Choroid plexus epithelial cell (primary cell): ENCODE results near the gene EVL.

Source experiments
- DNase-seq: peaks from one replicate; pipeline ENCODE4 v3.0.0-alpha.2; 2010; ENCODE audit warnings: low read depth
- H3K4me3 ChIP-seq: 2 replicates; pipeline ENCODE4 v1.5.1; 2011; ENCODE audit warnings: low read depth, mild to moderate bottlenecking, control low read depth, low read length, moderate library complexity
- TF ChIP-seq, protein P1 (sequence below): conservative IDR thresholded peaks from 2 replicates; pipeline ENCODE4 v1.5.1; 2011; ENCODE audit warnings: low read depth, mild to moderate bottlenecking, control low read depth, inconsistent platforms, low read length, moderate library complexity

The EVL gene

DNA sequence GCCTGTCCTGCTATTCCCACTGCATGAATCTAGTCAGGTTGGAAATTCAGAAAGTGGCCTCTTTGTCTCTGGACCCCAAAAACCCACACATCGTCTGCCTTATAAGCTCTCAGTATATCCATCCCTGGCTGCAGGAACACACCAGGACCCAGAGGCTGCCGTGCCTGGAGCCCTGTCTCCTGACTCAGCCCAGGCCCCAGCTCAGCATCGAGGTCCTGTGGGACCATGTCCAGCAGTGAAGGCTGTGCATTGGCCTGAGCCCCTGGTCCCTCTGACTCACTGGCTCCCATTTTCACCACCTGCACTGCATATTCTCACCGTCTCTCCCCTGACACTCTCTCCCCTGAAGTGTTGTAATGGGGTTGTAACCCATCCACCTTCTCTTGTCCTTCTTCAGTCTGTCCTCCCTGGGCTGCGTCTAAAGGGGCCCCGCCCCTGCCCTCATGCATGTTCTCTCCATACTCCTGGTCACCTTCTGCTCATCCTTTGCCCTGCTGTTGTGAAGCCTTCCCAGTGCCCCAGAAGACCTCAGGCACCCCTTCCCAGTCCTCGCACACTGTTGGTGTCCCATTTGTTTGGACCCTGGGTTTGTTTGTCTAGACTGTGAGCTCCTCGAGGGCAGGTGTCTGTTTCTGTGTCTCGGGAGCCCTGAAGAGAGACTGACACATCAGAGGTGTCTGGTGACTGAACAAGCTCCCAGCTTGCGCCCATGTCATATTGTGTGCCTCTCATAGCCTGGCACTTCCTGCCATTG is 43.8 kb downstream of the EVL start:
- H3K4me3 ChIP-seq: no peak overlapping the region
- DNase-seq: peak; percentile 11
- TF ChIP-seq, protein P1, sequence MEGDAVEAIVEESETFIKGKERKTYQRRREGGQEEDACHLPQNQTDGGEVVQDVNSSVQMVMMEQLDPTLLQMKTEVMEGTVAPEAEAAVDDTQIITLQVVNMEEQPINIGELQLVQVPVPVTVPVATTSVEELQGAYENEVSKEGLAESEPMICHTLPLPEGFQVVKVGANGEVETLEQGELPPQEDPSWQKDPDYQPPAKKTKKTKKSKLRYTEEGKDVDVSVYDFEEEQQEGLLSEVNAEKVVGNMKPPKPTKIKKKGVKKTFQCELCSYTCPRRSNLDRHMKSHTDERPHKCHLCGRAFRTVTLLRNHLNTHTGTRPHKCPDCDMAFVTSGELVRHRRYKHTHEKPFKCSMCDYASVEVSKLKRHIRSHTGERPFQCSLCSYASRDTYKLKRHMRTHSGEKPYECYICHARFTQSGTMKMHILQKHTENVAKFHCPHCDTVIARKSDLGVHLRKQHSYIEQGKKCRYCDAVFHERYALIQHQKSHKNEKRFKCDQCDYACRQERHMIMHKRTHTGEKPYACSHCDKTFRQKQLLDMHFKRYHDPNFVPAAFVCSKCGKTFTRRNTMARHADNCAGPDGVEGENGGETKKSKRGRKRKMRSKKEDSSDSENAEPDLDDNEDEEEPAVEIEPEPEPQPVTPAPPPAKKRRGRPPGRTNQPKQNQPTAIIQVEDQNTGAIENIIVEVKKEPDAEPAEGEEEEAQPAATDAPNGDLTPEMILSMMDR: no peak

DNA sequence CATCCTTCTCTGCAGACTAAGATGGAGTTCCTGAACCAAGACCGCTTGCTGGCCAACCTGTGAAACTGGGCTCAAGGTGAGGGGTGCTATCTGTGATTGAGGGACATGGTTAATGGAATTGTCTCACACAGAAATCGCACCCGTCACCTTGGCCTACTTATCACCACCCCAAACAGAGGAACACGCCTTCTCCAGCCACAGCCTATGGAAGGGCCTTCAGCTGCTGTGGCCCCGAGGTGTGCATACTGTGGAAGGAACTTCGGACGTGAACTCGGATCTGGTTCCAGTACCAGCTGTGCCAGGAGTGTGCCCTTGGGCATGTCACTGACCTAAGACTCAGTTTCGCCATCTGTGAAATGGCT is 44.4 kb downstream of the EVL start:
- no peak for DNase-seq
- H3K4me3 ChIP-seq: no peak overlapping the region
- TF ChIP-seq, protein P1: no peak

DNA sequence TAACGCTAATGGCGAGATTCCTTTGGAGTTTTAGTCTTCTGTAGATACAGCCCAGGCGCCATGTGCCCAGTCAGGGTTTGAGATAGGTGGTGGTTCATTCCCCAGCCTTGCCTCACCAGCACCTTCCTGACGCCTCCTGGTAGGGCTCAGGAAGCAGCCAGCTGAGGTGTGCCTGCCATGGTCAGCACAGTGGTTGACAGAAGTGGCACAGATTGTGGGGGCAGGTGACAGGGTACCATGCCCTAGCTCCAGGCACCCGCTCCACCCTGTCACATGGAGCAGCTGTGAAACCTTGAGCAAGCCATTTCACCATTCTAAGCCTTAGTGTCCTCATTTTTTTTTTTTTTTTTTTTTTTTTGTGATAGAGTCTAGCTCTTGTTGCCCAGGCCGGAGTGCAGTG is 45.6 kb downstream of the EVL start:
- TF ChIP-seq, protein P1: no peak
- DNase-seq: no peak
- H3K4me3 ChIP-seq: no peak overlapping the region

DNA sequence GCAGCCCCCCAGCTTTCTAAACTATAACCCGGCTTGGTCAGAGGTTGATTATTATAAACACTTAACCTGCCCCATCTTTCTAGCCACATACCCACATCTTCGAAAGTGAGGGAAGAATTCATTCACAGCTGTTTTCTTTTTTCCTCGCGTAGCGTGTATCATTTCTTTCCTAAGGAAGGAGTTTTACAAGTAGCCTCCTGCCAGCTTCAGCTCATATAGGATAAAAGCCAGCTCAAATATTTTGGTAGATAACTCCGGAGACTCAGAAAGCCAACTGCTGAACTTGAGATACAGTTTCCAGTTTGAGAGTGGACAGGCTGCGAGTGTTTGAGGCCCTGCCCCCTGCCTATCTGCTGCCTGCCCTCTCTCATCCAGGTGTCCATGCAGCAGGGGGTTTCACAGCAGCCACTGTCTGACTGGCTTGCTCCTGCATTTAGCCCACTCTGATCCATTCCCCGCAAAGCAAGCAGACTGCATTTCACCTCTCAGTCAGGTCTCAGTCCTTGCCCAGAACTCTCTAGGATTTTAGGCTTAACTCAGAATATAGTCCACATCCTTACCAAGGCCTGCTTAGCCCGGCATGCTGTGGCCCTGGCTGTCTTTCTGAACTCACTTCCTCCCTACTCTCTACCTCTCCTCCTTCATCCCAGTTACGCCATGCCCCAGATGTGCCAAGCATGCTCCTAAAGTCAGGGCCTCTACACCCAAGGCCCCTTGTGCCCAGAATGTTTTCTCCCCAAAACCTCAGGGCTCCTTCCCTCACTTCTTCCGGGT is 46.9 kb downstream of the EVL start:
- peak; percentile 7 for DNase-seq
- no peak overlapping the region for H3K4me3 ChIP-seq
- TF ChIP-seq, protein P1: no peak

DNA sequence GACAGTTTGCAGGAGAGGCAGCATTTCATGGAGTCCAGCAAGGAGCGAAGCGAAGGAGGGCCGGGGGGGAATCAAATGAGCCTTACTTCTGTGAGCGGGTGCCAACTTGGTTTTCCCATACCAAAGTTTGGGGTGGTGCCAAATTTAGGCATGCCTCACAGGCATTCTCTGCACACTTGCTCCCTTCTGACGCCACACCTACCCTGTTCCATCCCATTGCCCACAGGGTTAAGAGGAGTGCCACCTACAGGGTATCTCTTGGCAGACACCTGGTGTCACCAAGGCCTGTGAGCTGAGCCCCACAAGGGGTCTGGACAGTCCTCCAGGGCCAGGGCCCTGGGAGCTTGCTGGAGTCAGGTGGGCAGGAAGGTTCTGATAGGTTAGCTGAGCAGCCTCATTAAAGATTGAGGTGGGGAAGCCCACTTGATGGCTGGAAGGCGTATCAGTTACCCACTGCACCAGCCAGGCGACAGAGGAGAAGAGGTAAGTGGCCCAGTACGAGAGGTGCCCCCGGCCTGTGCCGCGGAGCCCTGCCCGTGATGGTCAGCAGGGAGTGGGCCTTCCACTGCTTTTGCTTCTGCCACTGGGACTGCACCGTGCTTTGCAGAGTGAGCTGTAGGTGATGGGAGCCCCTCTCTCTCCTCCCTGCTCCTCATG is 49.0 kb downstream of the EVL start:
- no peak overlapping the region for H3K4me3 ChIP-seq
- TF ChIP-seq, protein P1: no peak
- no peak for DNase-seq

DNA sequence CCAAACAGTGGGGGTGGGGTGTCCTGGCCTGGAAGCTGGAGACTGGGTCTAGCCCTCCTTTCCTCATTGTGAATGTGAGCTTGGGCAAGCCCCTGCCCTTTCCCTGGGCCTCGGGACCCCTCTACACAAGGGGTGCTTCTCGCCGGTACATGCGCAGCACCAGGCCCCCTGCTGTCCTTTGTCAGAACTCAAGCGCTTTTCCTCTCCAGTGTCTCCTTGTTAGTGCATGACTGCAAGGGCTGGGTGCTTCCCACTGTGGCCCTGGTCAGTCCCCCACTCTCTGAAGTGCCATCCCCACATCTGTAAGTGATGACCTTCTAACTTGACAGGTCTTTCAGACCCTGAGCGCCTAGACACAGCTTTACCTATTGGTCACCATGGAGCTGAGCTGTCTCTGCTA is 50.0 kb downstream of the EVL start:
- no peak overlapping the region for H3K4me3 ChIP-seq
- TF ChIP-seq, protein P1: no peak

More for the DNA sequence above, 50.0 kb downstream of the EVL start:
- no peak for DNase-seq
